HepG2 (cell line): ENCODE data around the gene RINL. TPM values are rescaled to one million over a fixed set of nuclear protein-coding genes. Genes with fewer than 3 reads are reported as not detected.

Experiments used
- ATAC-seq: fragments of 200-7000 bp; cut with Tn5 transposase; 3 replicates; pipeline ENCODE4 v1.9.1; 2020; ENCODE audit warnings: mild to moderate bottlenecking, moderate library complexity
- BruUV-seq: library from RNA; stranded (reverse); fragments of 400-500 nt; replicated peaks from 2 replicates; lab custom pipeline; 2021; lab: Mats Ljungman, UMichigan
- CTCF ChIA-PET: fragments of 300-600 bp; formaldehyde crosslinking; extraction: SDS; loops from one replicate; lab custom pipeline; 2021; ENCODE audit warnings: low total read pairs, inconsistent platforms, low intra/inter-chr PET ratio; lab: Yijun Ruan, JAX
- POLR2A ChIA-PET: fragments of 350-600 bp; sonication (Branson Sonifier 250); formaldehyde crosslinking; loops from one replicate; lab custom pipeline; 2020; ENCODE audit warnings: antibody characterized with exemption, inconsistent platforms; lab: Yijun Ruan, JAX
- DNase-seq: peaks from one replicate; pipeline ENCODE4 v3.0.0-alpha.2; 2015; ENCODE audit warnings: low spot score
- FAIRE-seq: peaks from 3 replicates; lab custom pipeline; 2011; peaks lifted over from hg19 to GRCh38; lab: Jason Lieb, UNC
- H2AFZ ChIP-seq: one replicate; pipeline ENCODE4 v1.6.1; 2011; ENCODE audit warnings: low read length, inconsistent platforms
- H3K27ac ChIP-seq: fragments of 300-600 bp; 3 replicates; pipeline ENCODE4 v1.8.0; 2011; ENCODE audit warnings: mixed run types, mild to moderate bottlenecking, mixed read lengths, low read length, inconsistent platforms; ENCODE audit not compliant: insufficient read depth; ENCODE audit errors: extremely low read length
- H3K27me3 ChIP-seq, 2 experiments: fragments of 200-600 bp in 1 of 2; 2 replicates in 1 of 2; 3 replicates in 1 of 2; pipeline versions ENCODE4 v1.6.0 to v1.8.0; 2011; ENCODE audit warnings: low read length in 2 of 2, mild to moderate bottlenecking in 2 of 2, moderate library complexity in 2 of 2, inconsistent platforms in 1 of 2; ENCODE audit not compliant: insufficient read depth in 2 of 2, control insufficient read depth in 1 of 2
- H3K36me3 ChIP-seq, 2 experiments: fragments of 200-600 bp in 1 of 2; replicated peaks in 1 of 2; 2 replicates in 1 of 2; 3 replicates in 1 of 2; pipeline versions ENCODE4 v1.5.1 to v1.8.0; 2011; ENCODE audit warnings: low read length in 2 of 2, inconsistent platforms in 1 of 2; ENCODE audit not compliant: insufficient read depth in 2 of 2, control insufficient read depth in 1 of 2
- H3K4me1 ChIP-seq: 2 replicates; pipeline ENCODE4 v1.5.1; 2012; ENCODE audit warnings: low read length, inconsistent platforms; ENCODE audit not compliant: insufficient read depth
- H3K4me2 ChIP-seq: 2 replicates; pipeline ENCODE4 v1.6.0; 2011; ENCODE audit warnings: low read depth, low read length, inconsistent platforms
- H3K4me3 ChIP-seq, 3 experiments: fragments of 200-600 bp in 1 of 3; sonication (generic), shearing (Covaris generic) in 1 of 3; replicated peaks in 1 of 3; 2 replicates each; pipeline ENCODE4 v1.5.1; 2011 to 2016; ENCODE audit warnings: low read length in 3 of 3, inconsistent platforms in 2 of 3, low read depth in 2 of 3, mild to moderate bottlenecking in 2 of 3, control low read depth in 1 of 3, mixed read lengths in 1 of 3; ENCODE audit not compliant: insufficient read depth in 1 of 3
- H3K79me2 ChIP-seq: one replicate; pipeline ENCODE4 v1.6.1; 2011; ENCODE audit warnings: low read length, inconsistent platforms; ENCODE audit not compliant: insufficient read depth
- H3K9ac ChIP-seq: 2 replicates; pipeline ENCODE4 v1.6.0; 2011; ENCODE audit warnings: mild to moderate bottlenecking, low read depth, low read length, inconsistent platforms; ENCODE audit not compliant: insufficient read depth
- H3K9me3 ChIP-seq: 2 replicates; pipeline ENCODE4 v1.5.1; 2012; ENCODE audit warnings: mild to moderate bottlenecking, low read length
- H4K20me1 ChIP-seq: 2 replicates; pipeline ENCODE4 v1.6.0; 2011; ENCODE audit warnings: inconsistent platforms, mild to moderate bottlenecking, low read length, moderate library complexity; ENCODE audit not compliant: insufficient read depth
- ARID4A ChIP-seq: sonication (generic); formaldehyde crosslinking; IDR thresholded peaks from 2 replicates; pipeline ENCODE4 v1.5.0; 2020; ENCODE audit warnings: mild to moderate bottlenecking, missing genetic modification reagents, borderline replicate concordance
- ASH2L ChIP-seq: fragments of 300-600, 200-600 bp; sonication (generic); IDR thresholded peaks from 2 replicates; pipeline ENCODE4 v1.7.0; 2017; ENCODE audit warnings: low read depth, mild to moderate bottlenecking, moderate library complexity, mixed read lengths, low read length; ENCODE audit not compliant: insufficient read length
- GMEB1 ChIP-seq: sonication (generic); formaldehyde crosslinking; IDR thresholded peaks from 2 replicates; pipeline ENCODE4 v1.5.1; 2020; ENCODE audit warnings: missing genetic modification reagents, mild to moderate bottlenecking, borderline replicate concordance
- KLF16 ChIP-seq, 2 experiments: sonication (generic) in 1 of 2; formaldehyde crosslinking in 1 of 2; IDR thresholded peaks; 2 replicates each; pipeline versions ENCODE4 v1.6.1 to v1.8.0; 2016 to 2023; ENCODE audit warnings: missing genetic modification reagents in 2 of 2, missing compliant biosample characterization in 1 of 2
- MEF2D ChIP-seq: sonication (generic); formaldehyde crosslinking; IDR thresholded peaks from 2 replicates; pipeline ENCODE4 v1.5.1; 2020; ENCODE audit warnings: mild to moderate bottlenecking, missing genetic modification reagents
- NBN ChIP-seq: fragments of 450-650 bp; conservative IDR thresholded peaks from 2 replicates; pipeline ENCODE4 v1.6.1; 2017
- SALL2 ChIP-seq: sonication (generic); formaldehyde crosslinking; IDR thresholded peaks from 2 replicates; pipeline ENCODE4 v1.8.1; 2023; ENCODE audit warnings: mild to moderate bottlenecking, missing genetic modification reagents, inconsistent platforms
- SMAD1 ChIP-seq: sonication (generic); formaldehyde crosslinking; IDR thresholded peaks from 2 replicates; pipeline ENCODE4 v1.4.0; 2020; ENCODE audit warnings: missing genetic modification reagents, low read depth, mild to moderate bottlenecking, borderline replicate concordance
- TAF1 ChIP-seq: sonication (generic); formaldehyde crosslinking; IDR thresholded peaks from 2 replicates; pipeline ENCODE4 v1.4.0; 2020; ENCODE audit warnings: missing genetic modification reagents
- TFDP2 ChIP-seq: sonication (generic); formaldehyde crosslinking; IDR thresholded peaks from 2 replicates; pipeline ENCODE4 v1.4.0; 2020; ENCODE audit warnings: missing genetic modification reagents
- ZKSCAN8 ChIP-seq: IDR thresholded peaks from 2 replicates; pipeline ENCODE4 v1.6.1; 2016; ENCODE audit warnings: borderline replicate concordance, missing genetic modification reagents, missing compliant biosample characterization
- ZMYM2 ChIP-seq: sonication (generic); formaldehyde crosslinking; IDR thresholded peaks from 2 replicates; pipeline ENCODE4 v1.8.0; 2022; ENCODE audit warnings: mild to moderate bottlenecking, missing genetic modification reagents
- ZNF331 ChIP-seq: sonication (generic); formaldehyde crosslinking; IDR thresholded peaks from 2 replicates; pipeline ENCODE4 v1.4.0; 2020; ENCODE audit warnings: missing genetic modification reagents
- ZNF674 ChIP-seq: sonication (generic); formaldehyde crosslinking; IDR thresholded peaks from 2 replicates; pipeline ENCODE4 v1.5.0; 2020; ENCODE audit warnings: low read depth, mild to moderate bottlenecking, missing genetic modification reagents
- ZNF691 ChIP-seq: sonication (generic); formaldehyde crosslinking; IDR thresholded peaks from 2 replicates; pipeline ENCODE4 v1.4.0; 2020; ENCODE audit warnings: missing genetic modification reagents, low read depth, mild to moderate bottlenecking, borderline replicate concordance
- WGBS: methylation state at CpG from one replicate; pipeline ENCODE4 v1.1.6; 2017; ENCODE audit warnings: low lambda C conversion rate; 5-methylcytosine and 5-hydroxymethylcytosine counted together
- in situ Hi-C: cut with HindIII; loops from 2 replicates; pipeline ENCODE4 v1.10.0; 2017; ENCODE audit warnings: low pct_unique_long_range_greater_than_20kb; ENCODE audit not compliant: extremely low pct_ligation_motif_present
- intact Hi-C: fragments of 100-400 bp; cut with micrococcal nuclease; formaldehyde crosslinking; loops from one replicate; pipeline ENCODE4 v1.10.0; 2022; ENCODE audit not compliant: unreplicated experiment
- polyA plus RNA-seq, 8 experiments: library from polyadenylated mRNA; depleted of rRNA in 3 of 8; stranded (reverse) in 7 of 8; unstranded in 1 of 8; fragments of >200 nt; fragmentation: Illumina TruSeq in 4 of 8; extraction: Trizol in 4 of 8; gene quantifications; 2 replicates each; pipeline versions ENCODE4 v1.2.1 to v1.2.3, GENCODE V29; 2011 to 2016; ENCODE audit warnings: low read depth in 4 of 8, missing spikeins in 1 of 8, mixed read lengths in 1 of 8; ENCODE audit not compliant: insufficient read depth in 1 of 8
- total RNA-seq, 5 experiments: library from RNA; depleted of rRNA; stranded (reverse); fragments of >200 nt; fragmentation: Illumina TruSeq; extraction: Trizol; gene quantifications; 2 replicates each; pipeline ENCODE4 v1.2.3, GENCODE V29; 2016; ENCODE audit warnings: low read depth in 1 of 5

The RINL gene
- total and polyA plus RNA-seq, 2 of the 13 experiments (the other 11 are each of a cell fraction or from before 2014, with no cell fraction given) = 11.4 to 18.0 TPM

- H3K4me3 ChIP-seq = peak within 1 kb of the TSS; percentile 67 to 87 (median 72)
- H3K27ac ChIP-seq = peak within 1 kb of the TSS; percentile 96
- H3K4me1 ChIP-seq = peaks cover 64% of the 10 kb centered on the region
- peak within 1 kb of the TSS; percentile 92 for H3K9ac ChIP-seq
- peak; percentile 75 for ATAC-seq
- CTCF ChIA-PET = no interaction called here
- WGBS = 0% methylated on average over 26 of the region's 50 CpGs
- H3K36me3 ChIP-seq = peaks cover 19 to 29% of the 10 kb centered on the region in 2 experiments
- peak within 1 kb of the TSS; percentile 95 for H3K4me2 ChIP-seq
- peaks cover 48% of the 10 kb centered on the region for H3K79me2 ChIP-seq
- DNase-seq = peak; percentile 100
- H3K27me3 ChIP-seq = no peaks in the 10 kb centered on the region; a peak in 1 of 5 replicates
- H3K9me3 ChIP-seq = no peaks in the 10 kb centered on the region
- FAIRE-seq = no peak
- in situ Hi-C loops = no loop called here
- POLR2A ChIA-PET = interaction anchor here (0.7 to 9.1 kb wide), 18 partner anchors 8 to 231 kb away, joined by 3 to 148 read pairs (median 6); partner anchors contain the start of genes ACTN4, ECH1, EIF3K and NFKBIB
- H4K20me1 ChIP-seq = peaks cover 36% of the 10 kb centered on the region
- intact Hi-C loops = loop anchor here (2.0 kb wide), 2 partner anchors 19 to 49 kb away; partner anchors contain the start of genes ECH1, NFKBIB and SIRT2
- H2AFZ ChIP-seq = no peak within 1 kb of the TSS
- no TSS peak for BruUV-seq
- TF ChIP-seq SALL2 (CRISPR knock-in tag) = no peak; the same call in 1 of the 2 replicates
- TF ChIP-seq KLF16 (CRISPR knock-in tag; IDR thresholded peaks at IDR 0.05) = 0 out of 4 replicates have a peak, but pooled peaks of 1 of the 2 experiments have one; percentile 20
- peak; percentile 74; the same call in 1 of the 2 replicates for TF ChIP-seq TAF1
- no peak for TF ChIP-seq SMAD1 (CRISPR knock-in tag)
- peak; percentile 85 for TF ChIP-seq TFDP2 (CRISPR knock-in tag)
- no peak for TF ChIP-seq ZNF691 (CRISPR knock-in tag)
- TF ChIP-seq MEF2D = no peak
- peak; percentile 75 for TF ChIP-seq GMEB1
- no peak for TF ChIP-seq ARID4A (CRISPR knock-in tag)
- no peak for TF ChIP-seq ZNF674 (CRISPR knock-in tag)
- TF ChIP-seq ASH2L = peak; percentile 12
- TF ChIP-seq ZNF331 (CRISPR knock-in tag) = no peak; the same call in 1 of the 2 replicates
- no peak for TF ChIP-seq ZKSCAN8 (CRISPR knock-in tag)
- TF ChIP-seq NBN = no peak
- no peak for TF ChIP-seq ZMYM2 (CRISPR knock-in tag)
Observed at GRCh38 chr19:38849860-38850435, 28.1 kb downstream of the RINL start, which contains the start of gene HNRNPL. TSS of gene HNRNPL (minus strand) at chr19:38849986. CDS start at chr19:38849966, 20 bp downstream.
